Dendritic cell treated with granulocyte-macrophage colony-stimulating factor and Interleukin-4, amounts not matched to agents 40 ng/mL and 50 ng/mL, for 4 days (primary cell): ENCODE results near the gene DCLK1.

ENCODE experiments used
- H3K27ac Mint-ChIP-seq: one replicate; pipeline ENCODE4 v1.8.0; 2022; ENCODE audit warnings: mild to moderate bottlenecking, mixed read lengths
- H3K27me3 Mint-ChIP-seq: one replicate; pipeline ENCODE4 v1.8.0; 2022; ENCODE audit warnings: mild to moderate bottlenecking, mixed read lengths
- H3K36me3 Mint-ChIP-seq: one replicate; pipeline ENCODE4 v1.8.0; 2022; ENCODE audit warnings: low read depth, mixed read lengths
- H3K4me1 Mint-ChIP-seq: one replicate; pipeline ENCODE4 v1.8.0; 2022; ENCODE audit warnings: low read depth, mixed read lengths
- H3K4me3 Mint-ChIP-seq: one replicate; pipeline ENCODE4 v1.8.0; 2022; ENCODE audit warnings: mild to moderate bottlenecking, moderate library complexity, mixed read lengths
- H3K9me3 Mint-ChIP-seq: one replicate; pipeline ENCODE4 v1.8.0; 2022; ENCODE audit warnings: mixed read lengths
- intact Hi-C: fragments of 100-400 bp; cut with micrococcal nuclease; formaldehyde crosslinking; loops from one replicate; pipeline ENCODE4 v1.15.0; 2022

Gene DCLK1

GRCh38 chr13:35763060-35763781 is 368.0 kb downstream of the DCLK1 start:
- Mint-ChIP-seq H3K27me3 (no peaks in the 10 kb centered on the region), H3K27ac (no peak overlapping the region), H3K4me3 (no peak overlapping the region)

GRCh38 chr13:35761440-35762252 is 369.5 kb downstream of the DCLK1 start:
- H3K27ac Mint-ChIP-seq, result no peak overlapping the region
- no peaks in the 10 kb centered on the region for H3K27me3 Mint-ChIP-seq
- no peaks in the 10 kb centered on the region for H3K36me3 Mint-ChIP-seq
- intact Hi-C loops, result no loop called here
- H3K4me3 Mint-ChIP-seq, result no peak overlapping the region
- peaks cover 13% of the 10 kb centered on the region for H3K9me3 Mint-ChIP-seq
- H3K4me1 Mint-ChIP-seq, result no peaks in the 10 kb centered on the region

More at GRCh38 chr13:35763060-35763781, 368.0 kb downstream of the DCLK1 start:
- Mint-ChIP-seq H3K4me1 (no peaks in the 10 kb centered on the region), H3K9me3 (peaks cover 13% of the 10 kb centered on the region), H3K36me3 (no peaks in the 10 kb centered on the region)
- intact Hi-C loops, result no loop called here

DNA sequence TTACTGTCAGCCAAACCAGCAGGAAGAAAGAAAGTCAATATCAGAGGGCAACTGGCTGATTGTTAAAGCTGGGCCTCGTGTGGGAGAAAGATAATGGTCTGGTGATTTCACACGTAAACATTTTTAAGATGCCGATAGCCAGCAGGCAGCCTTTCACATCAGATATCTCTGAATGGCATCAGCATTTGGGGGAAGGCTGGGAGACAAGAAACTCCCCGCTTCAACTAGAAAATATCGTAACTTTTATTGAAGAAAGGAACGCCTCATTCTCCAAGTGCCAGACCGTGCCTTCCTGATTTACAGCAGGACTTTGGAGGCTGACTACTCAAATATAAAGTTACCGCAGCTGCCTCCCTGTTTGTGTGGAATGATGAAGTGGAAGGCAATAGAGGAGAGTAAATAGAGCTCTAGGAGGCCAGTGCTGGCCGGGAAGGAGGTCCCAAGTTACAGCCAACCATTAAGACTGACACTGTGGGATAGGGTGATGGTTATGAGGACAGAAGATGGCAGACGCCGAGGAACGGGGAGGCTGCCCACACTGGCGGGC is 370.4 kb downstream of the DCLK1 start:
- H3K36me3 Mint-ChIP-seq, result no peaks in the 10 kb centered on the region
- no peak overlapping the region for H3K4me3 Mint-ChIP-seq
- no peaks in the 10 kb centered on the region for H3K27me3 Mint-ChIP-seq
- H3K27ac Mint-ChIP-seq, result no peak overlapping the region
- H3K9me3 Mint-ChIP-seq, result peaks cover 13% of the 10 kb centered on the region
- H3K4me1 Mint-ChIP-seq, result no peaks in the 10 kb centered on the region
- intact Hi-C loops, result no loop called here

DNA sequence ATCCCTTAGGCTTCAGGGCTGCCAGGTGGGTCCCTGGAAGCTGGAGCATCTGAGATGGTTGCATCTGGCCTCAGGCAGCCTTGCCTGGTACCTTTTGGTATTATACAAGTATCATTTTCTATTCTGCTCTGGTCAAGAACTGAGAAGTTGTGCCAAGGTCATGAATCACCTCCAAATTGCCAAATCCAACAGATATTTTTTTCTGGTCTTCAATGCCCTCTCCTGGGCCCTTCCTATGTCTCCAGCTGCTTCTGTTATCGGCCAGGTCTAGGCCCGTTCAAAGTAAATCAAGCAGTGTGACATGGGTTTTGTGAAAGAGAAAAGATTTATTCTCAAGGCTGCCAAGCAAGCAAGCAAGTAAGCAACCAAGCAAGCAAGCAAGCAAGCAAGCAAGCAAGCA is 383.6 kb downstream of the DCLK1 start:
- intact Hi-C loops, result no loop called here
- Mint-ChIP-seq H3K36me3 (no peaks in the 10 kb centered on the region), H3K4me3 (no peak overlapping the region), H3K9me3 (peaks cover 13% of the 10 kb centered on the region), H3K27ac (no peak overlapping the region), H3K27me3 (no peaks in the 10 kb centered on the region), H3K4me1 (no peaks in the 10 kb centered on the region)

GRCh38 chr13:35744566-35745178 is 386.5 kb downstream of the DCLK1 start:
- H3K4me1 Mint-ChIP-seq, result no peaks in the 10 kb centered on the region
- H3K36me3 Mint-ChIP-seq, result no peaks in the 10 kb centered on the region
- intact Hi-C loops, result no loop called here
- H3K9me3 Mint-ChIP-seq, result peaks cover 6% of the 10 kb centered on the region
- H3K4me3 Mint-ChIP-seq, result no peak overlapping the region
- H3K27me3 Mint-ChIP-seq, result no peaks in the 10 kb centered on the region
- no peak overlapping the region for H3K27ac Mint-ChIP-seq

DNA sequence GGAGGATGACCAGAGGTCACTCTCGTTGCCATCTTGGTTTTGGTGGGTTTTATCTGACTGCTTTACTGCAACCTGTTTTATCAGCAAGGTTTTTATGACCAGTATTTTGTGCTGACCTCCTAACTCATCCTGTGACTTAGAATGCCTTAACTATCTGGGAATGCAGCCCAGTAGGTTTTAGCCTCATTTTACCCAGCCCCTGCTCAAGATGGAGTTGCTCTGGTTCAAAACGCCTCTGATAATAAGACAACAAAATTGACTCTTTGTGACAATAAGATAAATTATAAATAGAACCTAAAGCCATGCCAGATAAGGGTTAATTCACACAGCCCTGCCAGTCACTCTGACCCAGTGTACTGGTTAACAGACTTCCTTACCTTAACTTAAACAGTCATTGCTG is 387.0 kb downstream of the DCLK1 start:
- Mint-ChIP-seq H3K9me3 (peaks cover 5% of the 10 kb centered on the region), H3K4me1 (no peaks in the 10 kb centered on the region), H3K4me3 (no peak overlapping the region), H3K36me3 (no peaks in the 10 kb centered on the region), H3K27me3 (no peaks in the 10 kb centered on the region), H3K27ac (no peak overlapping the region)
- intact Hi-C loops, result no loop called here

DNA sequence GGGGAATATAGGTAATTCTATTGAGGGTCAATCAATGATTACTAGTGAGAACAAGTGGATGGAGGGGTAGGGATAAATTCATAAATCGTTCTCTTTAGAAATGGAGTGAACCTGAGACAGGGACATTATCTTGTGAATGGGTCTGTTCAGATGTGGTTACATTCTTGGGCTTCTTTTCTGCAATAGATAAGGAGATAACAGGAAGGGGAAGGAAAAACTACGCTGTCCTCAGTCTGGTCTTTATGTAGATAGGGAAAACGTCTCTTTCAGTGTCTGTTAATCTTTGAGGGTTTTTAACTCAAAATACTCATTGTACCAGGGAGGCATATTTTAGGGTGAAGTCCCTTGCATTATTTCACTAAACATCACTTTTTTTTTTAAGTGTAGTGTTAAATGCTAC is 388.0 kb downstream of the DCLK1 start:
- Mint-ChIP-seq H3K4me3 (no peak overlapping the region), H3K9me3 (peaks cover 5% of the 10 kb centered on the region)

GRCh38 chr13:35741657-35742056 is 389.5 kb downstream of the DCLK1 start:
- intact Hi-C loops, result no loop called here
- Mint-ChIP-seq H3K27me3 (no peaks in the 10 kb centered on the region), H3K27ac (no peak overlapping the region), H3K9me3 (peaks cover 5% of the 10 kb centered on the region), H3K36me3 (no peaks in the 10 kb centered on the region), H3K4me3 (no peak overlapping the region), H3K4me1 (no peaks in the 10 kb centered on the region)

More for the DNA sequence above, 388.0 kb downstream of the DCLK1 start:
- H3K27me3 Mint-ChIP-seq, result no peaks in the 10 kb centered on the region
- no peak overlapping the region for H3K27ac Mint-ChIP-seq
- intact Hi-C loops, result no loop called here
- H3K36me3 Mint-ChIP-seq, result no peaks in the 10 kb centered on the region
- H3K4me1 Mint-ChIP-seq, result no peaks in the 10 kb centered on the region

DNA sequence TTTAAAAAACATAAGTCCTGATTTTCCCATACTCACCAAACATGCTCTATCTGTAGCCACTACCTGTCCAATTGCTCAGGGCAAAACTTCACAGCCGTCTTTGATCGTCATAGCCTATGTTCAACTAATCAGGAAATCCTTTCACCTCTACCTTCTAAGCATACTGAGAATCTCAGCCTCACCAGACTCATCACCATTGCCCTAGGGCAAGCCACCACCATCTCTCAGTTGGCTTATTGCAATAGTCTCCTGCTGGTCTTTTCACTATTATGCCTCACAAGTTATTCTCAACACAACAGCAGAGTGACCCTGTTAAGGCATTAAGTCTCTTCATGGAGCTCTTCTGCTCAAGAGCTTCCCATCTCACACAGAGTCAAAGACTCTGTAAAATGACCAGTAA is 394.3 kb downstream of the DCLK1 start:
- Mint-ChIP-seq H3K9me3 (peaks cover 5% of the 10 kb centered on the region), H3K27ac (no peak overlapping the region), H3K36me3 (no peaks in the 10 kb centered on the region), H3K4me3 (no peak overlapping the region), H3K27me3 (no peaks in the 10 kb centered on the region), H3K4me1 (no peaks in the 10 kb centered on the region)
- intact Hi-C loops, result no loop called here

GRCh38 chr13:35733827-35734226 is 397.4 kb downstream of the DCLK1 start:
- H3K4me3 Mint-ChIP-seq, result no peak overlapping the region
- no peak overlapping the region for H3K27ac Mint-ChIP-seq
- H3K9me3 Mint-ChIP-seq, result no peaks in the 10 kb centered on the region
- no peaks in the 10 kb centered on the region for H3K27me3 Mint-ChIP-seq
- no peaks in the 10 kb centered on the region for H3K4me1 Mint-ChIP-seq
- intact Hi-C loops, result no loop called here
- H3K36me3 Mint-ChIP-seq, result no peaks in the 10 kb centered on the region

DNA sequence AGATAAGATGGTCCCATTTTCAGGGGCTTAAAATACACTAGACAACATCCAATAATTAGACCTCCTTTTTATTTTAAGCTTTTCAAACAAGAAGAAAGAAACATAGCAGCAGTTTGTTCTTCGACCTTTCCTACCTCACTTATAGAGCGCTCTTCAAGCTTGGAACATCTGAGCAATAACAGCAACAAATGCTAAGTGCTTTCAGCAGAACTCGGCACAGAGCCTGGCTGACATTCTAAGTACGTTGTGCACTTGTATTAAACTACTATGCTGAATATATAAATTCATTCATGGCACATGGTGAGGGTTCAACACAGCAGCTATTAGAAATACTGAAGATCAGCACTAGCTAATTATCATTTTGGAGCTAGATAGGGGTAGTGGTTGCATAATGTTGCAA is 398.6 kb downstream of the DCLK1 start:
- Mint-ChIP-seq H3K4me1 (no peaks in the 10 kb centered on the region), H3K27me3 (no peaks in the 10 kb centered on the region), H3K9me3 (no peaks in the 10 kb centered on the region), H3K27ac (no peak overlapping the region), H3K4me3 (no peak overlapping the region), H3K36me3 (no peaks in the 10 kb centered on the region)
- intact Hi-C loops, result no loop called here

DNA sequence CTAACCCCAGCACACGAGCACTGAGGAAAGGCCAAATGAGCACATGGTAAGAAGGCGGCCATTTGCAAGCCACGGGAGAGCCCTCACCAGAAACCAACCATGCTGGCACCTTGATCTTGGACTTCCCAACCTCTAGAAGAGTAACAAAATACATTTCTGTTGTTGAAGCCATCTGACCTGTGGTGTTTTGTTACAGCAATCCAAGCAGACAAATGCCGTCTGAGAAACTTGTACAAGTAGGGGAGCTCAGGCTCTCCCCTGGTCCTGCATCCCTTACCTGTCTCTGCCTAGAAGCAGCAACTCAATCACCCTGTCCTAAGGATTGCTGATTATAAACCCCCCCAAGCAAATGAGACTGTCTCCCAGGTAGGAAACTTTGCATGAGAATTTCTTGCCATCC is 399.7 kb downstream of the DCLK1 start:
- Mint-ChIP-seq H3K27ac (no peak overlapping the region), H3K27me3 (no peaks in the 10 kb centered on the region), H3K9me3 (no peaks in the 10 kb centered on the region), H3K36me3 (no peaks in the 10 kb centered on the region), H3K4me3 (no peak overlapping the region), H3K4me1 (no peaks in the 10 kb centered on the region)
- intact Hi-C loops, result no loop called here

GRCh38 chr13:35729926-35730627 is 401.1 kb downstream of the DCLK1 start:
- no peak overlapping the region for H3K27ac Mint-ChIP-seq
- H3K4me1 Mint-ChIP-seq, result no peaks in the 10 kb centered on the region
- H3K4me3 Mint-ChIP-seq, result no peak overlapping the region
- H3K9me3 Mint-ChIP-seq, result no peaks in the 10 kb centered on the region
- intact Hi-C loops, result no loop called here
- H3K36me3 Mint-ChIP-seq, result no peaks in the 10 kb centered on the region
- peaks cover 1% of the 10 kb centered on the region for H3K27me3 Mint-ChIP-seq
